Measurements from ENCODE around the gene FGFR3. TPM values are rescaled to one million over a fixed set of nuclear protein-coding genes. Genes with fewer than 3 reads are reported as not detected.

The FGFR3 gene
- total RNA-seq, 3 donors from 2014 or later (not counting 1 experiment from before 2014, with no cell fraction given), result not detected

- Histone ChIP-seq H3K9me3 (ENCODE audit: control insufficient read depth, insufficient read depth, low read length) (no peaks in the 10 kb centered on the region), H3K4me3 (ENCODE audit: low read length) (no peak overlapping the region), H3K4me1 (ENCODE audit: control insufficient read depth, insufficient read depth, low read length) (no peaks in the 10 kb centered on the region), H3K36me3 (ENCODE audit: control insufficient read depth, insufficient read depth, low read length) (no peaks in the 10 kb centered on the region), H3K27me3 (ENCODE audit: control insufficient read depth, insufficient read depth, low read length) (no peaks in the 10 kb centered on the region), H3K27ac (ENCODE audit: low read length) (no peak overlapping the region)
- ATAC-seq (no peak), DNase-seq (no peak)
- H3K36me3 Mint-ChIP-seq, result no peaks in the 10 kb centered on the region
- intact Hi-C loops (cut with micrococcal nuclease), result no loop called here
- WGBS (ENCODE audit: insufficient coverage), result 88% methylated on average over 24 of the region's 24 CpGs
- no peaks in the 10 kb centered on the region for H3K4me1 Mint-ChIP-seq
- no peaks in the 10 kb centered on the region for H3K27me3 Mint-ChIP-seq (ENCODE audit: low read depth in 2 of 2)
- TF ChIP-seq CTCF (IDR thresholded peaks at IDR 0.05), result no peak
- no peak overlapping the region for H3K4me3 Mint-ChIP-seq
- H3K27ac Mint-ChIP-seq, result no peak overlapping the region
- H3K9me3 Mint-ChIP-seq, result no peaks in the 10 kb centered on the region
Observed at GRCh38 chr4:1776521-1777161, 16.5 kb upstream of the FGFR3 start.

GRCh38 chr4:1777822-1778641 lies 15.1 kb upstream of the FGFR3 start:
- Histone ChIP-seq H3K36me3 (ENCODE audit: control insufficient read depth, insufficient read depth, low read length) (no peaks in the 10 kb centered on the region), H3K27me3 (ENCODE audit: control insufficient read depth, insufficient read depth, low read length) (no peaks in the 10 kb centered on the region), H3K4me1 (ENCODE audit: control insufficient read depth, insufficient read depth, low read length) (no peaks in the 10 kb centered on the region), H3K4me3 (ENCODE audit: low read length) (no peak overlapping the region), H3K27ac (ENCODE audit: low read length) (no peak overlapping the region), H3K9me3 (ENCODE audit: control insufficient read depth, insufficient read depth, low read length) (no peaks in the 10 kb centered on the region)
- no peak for TF ChIP-seq CTCF (IDR thresholded peaks at IDR 0.05)
- Mint-ChIP-seq H3K27me3 (ENCODE audit: low read depth in 2 of 2) (no peaks in the 10 kb centered on the region), H3K9me3 (no peaks in the 10 kb centered on the region), H3K4me1 (no peaks in the 10 kb centered on the region), H3K27ac (no peak overlapping the region), H3K4me3 (no peak overlapping the region), H3K36me3 (no peaks in the 10 kb centered on the region)
- ATAC-seq, result no peak
- no peak for DNase-seq
- intact Hi-C loops (cut with micrococcal nuclease), result no loop called here
- WGBS (ENCODE audit: insufficient coverage), result 89% methylated on average over 27 of the region's 27 CpGs

- H3K4me1 ChIP-seq (ENCODE audit: control insufficient read depth, insufficient read depth, low read length), result no peaks in the 10 kb centered on the region
- H3K4me3 ChIP-seq (ENCODE audit: low read length), result no peak overlapping the region
- no peak overlapping the region for H3K27ac ChIP-seq (ENCODE audit: low read length)
- WGBS (ENCODE audit: insufficient coverage), result 89% methylated on average over 18 of the region's 18 CpGs
- Mint-ChIP-seq H3K27me3 (ENCODE audit: low read depth in 2 of 2) (no peaks in the 10 kb centered on the region), H3K4me1 (no peaks in the 10 kb centered on the region), H3K4me3 (no peak overlapping the region), H3K9me3 (no peaks in the 10 kb centered on the region), H3K27ac (no peak overlapping the region), H3K36me3 (no peaks in the 10 kb centered on the region)
- ATAC-seq, result no peak
- no peaks in the 10 kb centered on the region for H3K27me3 ChIP-seq (ENCODE audit: control insufficient read depth, insufficient read depth, low read length)
- no peaks in the 10 kb centered on the region for H3K36me3 ChIP-seq (ENCODE audit: control insufficient read depth, insufficient read depth, low read length)
- no peak for DNase-seq
- H3K9me3 ChIP-seq (ENCODE audit: control insufficient read depth, insufficient read depth, low read length), result no peaks in the 10 kb centered on the region
- no peak for TF ChIP-seq CTCF (IDR thresholded peaks at IDR 0.05)
- intact Hi-C loops (cut with micrococcal nuclease), result no loop called here
Observed at GRCh38 chr4:1778642-1779392, 14.3 kb upstream of the FGFR3 start.
